PC-9 (cell line): ENCODE measurements around the gene GPSM1. TPM values are rescaled to one million over a fixed set of nuclear protein-coding genes. Genes with fewer than 3 reads are reported as not detected.

Experiments used
- BruUV-seq: library from RNA; stranded (reverse); fragments of 400-500 nt; replicated peaks from 2 replicates; lab custom pipeline; 2021; lab: Mats Ljungman, UMichigan
- CTCF ChIA-PET: fragments of 300-600 bp; sonication (Branson Sonifier 250); formaldehyde crosslinking; loops from one replicate; lab custom pipeline; 2022; ENCODE audit warnings: antibody characterized with exemption; lab: Charles Lee
- POLR2A ChIA-PET: fragments of 300-600 bp; sonication (Branson Sonifier 250); formaldehyde crosslinking; loops from one replicate; lab custom pipeline; 2022; ENCODE audit warnings: antibody characterized with exemption; ENCODE audit not compliant: unreplicated experiment; lab: Charles Lee
- DNase-seq, 2 experiments: peaks; one replicate each; pipeline versions ENCODE4 v3.0.0 to v3.0.0-alpha.2; 2015 to 2022; ENCODE audit warnings: mixed read lengths in 1 of 2
- H2AFZ ChIP-seq: fragments of 200-600 bp; sonication (generic); 2 replicates; pipeline ENCODE4 v1.8.1; 2017; ENCODE audit warnings: antibody characterized with exemption
- H3F3A ChIP-seq: fragments of 200-600 bp; sonication (generic); 2 replicates; pipeline ENCODE4 v1.8.1; 2017; ENCODE audit warnings: antibody characterized with exemption, mild to moderate bottlenecking, low read depth; ENCODE audit not compliant: insufficient read depth
- H3K27ac ChIP-seq: fragments of 200-600 bp; sonication (generic); 2 replicates; pipeline ENCODE4 v1.6.1; 2016; ENCODE audit warnings: mixed run types
- H3K27me3 ChIP-seq: fragments of 200-600 bp; sonication (generic); 2 replicates; pipeline ENCODE4 v1.6.1; 2016; ENCODE audit warnings: low read depth, mixed run types; ENCODE audit not compliant: insufficient read depth
- H3K36me3 ChIP-seq: fragments of 200-600 bp; sonication (generic); 2 replicates; pipeline ENCODE4 v1.6.1; 2016; ENCODE audit warnings: low read depth, mixed run types
- H3K4me1 ChIP-seq: fragments of 200-600 bp; sonication (generic); replicated peaks from 2 replicates; pipeline ENCODE4 v1.6.1; 2016; ENCODE audit warnings: mixed run types; ENCODE audit not compliant: insufficient read depth
- H3K4me2 ChIP-seq: fragments of 200-600 bp; sonication (generic); 2 replicates; pipeline ENCODE4 v1.6.1; 2017; ENCODE audit warnings: mixed run types
- H3K4me3 ChIP-seq: fragments of 200-600 bp; sonication (generic); 2 replicates; pipeline ENCODE4 v1.6.1; 2016; ENCODE audit warnings: mixed run types
- H3K79me2 ChIP-seq: fragments of 200-600 bp; sonication (generic); 2 replicates; pipeline ENCODE4 v1.6.1; 2017; ENCODE audit warnings: low read depth, mixed run types
- H3K9me2 ChIP-seq: fragments of 200-600 bp; sonication (generic); 2 replicates; pipeline ENCODE4 v1.8.1; 2017; ENCODE audit warnings: mild to moderate bottlenecking; ENCODE audit not compliant: insufficient read depth
- H3K9me3 ChIP-seq: fragments of 200-600 bp; sonication (generic); 2 replicates; pipeline ENCODE4 v1.8.1; 2016; ENCODE audit warnings: low read depth; ENCODE audit not compliant: insufficient read depth
- H4K20me1 ChIP-seq: fragments of 200-600 bp; sonication (generic); 2 replicates; pipeline ENCODE4 v1.8.1; 2017; ENCODE audit not compliant: insufficient read depth
- EZH2 ChIP-seq: fragments of 200-600 bp; sonication (generic); IDR thresholded peaks from 2 replicates; pipeline ENCODE4 v1.8.0; 2017; ENCODE audit warnings: antibody characterized with exemption, low read depth
- intact Hi-C: fragments of 100-400 bp; cut with micrococcal nuclease; formaldehyde crosslinking; loops from one replicate; pipeline ENCODE4 v1.10.0; 2022; ENCODE audit not compliant: unreplicated experiment
- total RNA-seq: library from RNA; stranded (reverse); gene quantifications from 2 replicates; pipeline ENCODE4 v1.2.3, GENCODE V29; 2021
- TF ChIP-seq, protein P1 (sequence below): fragments of 200-600 bp; sonication (generic); conservative IDR thresholded peaks from 2 replicates; pipeline ENCODE4 v1.6.1; 2017; ENCODE audit warnings: mixed run types, antibody characterized with exemption, mild to moderate bottlenecking, moderate library complexity

Gene GPSM1
- total RNA-seq, 1 experiment from 2014 or later: 5.5 TPM

DNA sequence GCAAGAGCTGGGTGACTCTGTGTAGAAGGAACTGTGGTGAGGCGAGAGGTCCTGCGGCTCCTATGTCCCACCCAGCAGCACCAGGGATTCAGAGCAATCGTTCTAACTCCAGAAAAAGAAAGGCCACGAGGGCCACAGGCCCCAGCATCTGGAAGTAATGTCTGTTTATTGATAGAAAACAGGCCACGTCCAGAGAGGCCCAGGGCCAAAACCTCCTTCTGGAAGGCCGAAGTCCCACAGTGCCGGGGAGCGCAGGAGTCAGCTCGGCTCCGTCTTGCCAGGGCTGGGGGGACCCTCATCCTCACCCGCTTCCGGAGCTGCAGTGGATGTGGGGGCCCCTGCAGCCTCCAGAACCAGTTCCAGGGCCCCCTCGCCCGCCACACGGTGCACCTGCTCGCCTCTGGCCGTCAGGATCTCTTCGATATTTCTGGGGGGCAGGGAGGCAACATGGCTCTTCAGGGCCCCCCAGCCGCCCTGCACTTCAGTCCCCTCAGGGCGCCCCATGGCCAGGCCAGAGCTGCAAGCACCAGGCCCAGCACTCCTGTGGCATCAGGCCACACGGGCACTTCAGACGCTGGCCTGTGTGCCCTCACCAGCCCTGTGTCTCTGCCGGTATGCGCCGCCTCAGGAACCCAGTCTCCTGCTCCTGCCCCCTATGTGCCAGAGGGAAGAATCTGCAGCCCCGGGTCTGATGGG, 34.6 kb downstream of the GPSM1 start:
- Histone ChIP-seq H2AFZ (no peak overlapping the region), H3K9me3 (no peaks in the 10 kb centered on the region), H3K9me2 (no peaks in the 10 kb centered on the region), H3K79me2 (peaks cover 5% of the 10 kb centered on the region; the same call in 1 of the 2 replicates), H3K4me3 (no peak overlapping the region), H3K4me2 (no peak overlapping the region), H3F3A (no peaks in the 10 kb centered on the region), H4K20me1 (no peaks in the 10 kb centered on the region), H3K27me3 (no peaks in the 10 kb centered on the region), H3K4me1 (peaks cover 12% of the 10 kb centered on the region), H3K27ac (no peak overlapping the region), H3K36me3 (no peaks in the 10 kb centered on the region)
- ChIA-PET CTCF (interaction anchor here (0.5 kb wide), 1 partner anchor 265 kb away, joined by 4 read pairs; no protein-coding TSS in a partner anchor), POLR2A (interaction anchor here (0.6 kb wide), 1 partner anchor 616 kb away, joined by 10 read pairs; no protein-coding TSS in a partner anchor)
- intact Hi-C loops: no loop called here
- DNase-seq: no peak
- no TSS peak for BruUV-seq
- TF ChIP-seq, protein P1, sequence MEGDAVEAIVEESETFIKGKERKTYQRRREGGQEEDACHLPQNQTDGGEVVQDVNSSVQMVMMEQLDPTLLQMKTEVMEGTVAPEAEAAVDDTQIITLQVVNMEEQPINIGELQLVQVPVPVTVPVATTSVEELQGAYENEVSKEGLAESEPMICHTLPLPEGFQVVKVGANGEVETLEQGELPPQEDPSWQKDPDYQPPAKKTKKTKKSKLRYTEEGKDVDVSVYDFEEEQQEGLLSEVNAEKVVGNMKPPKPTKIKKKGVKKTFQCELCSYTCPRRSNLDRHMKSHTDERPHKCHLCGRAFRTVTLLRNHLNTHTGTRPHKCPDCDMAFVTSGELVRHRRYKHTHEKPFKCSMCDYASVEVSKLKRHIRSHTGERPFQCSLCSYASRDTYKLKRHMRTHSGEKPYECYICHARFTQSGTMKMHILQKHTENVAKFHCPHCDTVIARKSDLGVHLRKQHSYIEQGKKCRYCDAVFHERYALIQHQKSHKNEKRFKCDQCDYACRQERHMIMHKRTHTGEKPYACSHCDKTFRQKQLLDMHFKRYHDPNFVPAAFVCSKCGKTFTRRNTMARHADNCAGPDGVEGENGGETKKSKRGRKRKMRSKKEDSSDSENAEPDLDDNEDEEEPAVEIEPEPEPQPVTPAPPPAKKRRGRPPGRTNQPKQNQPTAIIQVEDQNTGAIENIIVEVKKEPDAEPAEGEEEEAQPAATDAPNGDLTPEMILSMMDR: no peak
- no peak for TF ChIP-seq EZH2

DNA sequence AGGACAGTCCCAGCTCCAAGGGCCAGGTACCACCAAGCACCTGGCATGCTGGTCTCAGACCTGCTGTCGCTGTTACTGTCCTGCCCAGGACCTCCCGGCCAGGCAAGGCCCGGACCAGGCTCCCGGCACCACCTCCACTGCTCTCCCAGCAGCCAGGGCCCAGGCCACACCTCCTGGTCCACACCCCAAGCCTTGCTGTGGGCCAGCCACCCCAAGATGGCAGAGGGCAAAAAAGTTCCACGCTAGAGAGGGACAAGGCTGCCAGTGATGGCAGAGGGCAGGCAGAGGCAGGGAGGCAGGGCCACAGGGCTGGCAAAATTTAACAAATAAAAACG, 35.1 kb downstream of the GPSM1 start:
- H3K4me3 ChIP-seq: no peak overlapping the region
- no peaks in the 10 kb centered on the region for H3K27me3 ChIP-seq
- H3K36me3 ChIP-seq: no peaks in the 10 kb centered on the region
- ChIA-PET CTCF (interaction anchor here (0.5 to 1.4 kb wide), 8 partner anchors 8 to 401 kb away, joined by 3 to 19 read pairs (median 5); no protein-coding TSS in a partner anchor), POLR2A (interaction anchor here (0.6 to 1.1 kb wide), 6 partner anchors 8 to 298 kb away, joined by 3 to 11 read pairs (median 5); no protein-coding TSS in a partner anchor)
- H3F3A ChIP-seq: no peaks in the 10 kb centered on the region
- peaks cover 12% of the 10 kb centered on the region for H3K4me1 ChIP-seq
- TF ChIP-seq EZH2: no peak
- TF ChIP-seq, protein P1: no peak
- peaks cover 5% of the 10 kb centered on the region; the same call in 1 of the 2 replicates for H3K79me2 ChIP-seq
- H3K9me2 ChIP-seq: no peaks in the 10 kb centered on the region
- no peak overlapping the region for H3K27ac ChIP-seq
- BruUV-seq: TSS peak; percentile 45
- DNase-seq: no peak
- no peaks in the 10 kb centered on the region for H4K20me1 ChIP-seq
- H3K4me2 ChIP-seq: peak overlapping the region; percentile 60
- H2AFZ ChIP-seq: no peak overlapping the region
- H3K9me3 ChIP-seq: no peaks in the 10 kb centered on the region
- intact Hi-C loops: no loop called here

DNA sequence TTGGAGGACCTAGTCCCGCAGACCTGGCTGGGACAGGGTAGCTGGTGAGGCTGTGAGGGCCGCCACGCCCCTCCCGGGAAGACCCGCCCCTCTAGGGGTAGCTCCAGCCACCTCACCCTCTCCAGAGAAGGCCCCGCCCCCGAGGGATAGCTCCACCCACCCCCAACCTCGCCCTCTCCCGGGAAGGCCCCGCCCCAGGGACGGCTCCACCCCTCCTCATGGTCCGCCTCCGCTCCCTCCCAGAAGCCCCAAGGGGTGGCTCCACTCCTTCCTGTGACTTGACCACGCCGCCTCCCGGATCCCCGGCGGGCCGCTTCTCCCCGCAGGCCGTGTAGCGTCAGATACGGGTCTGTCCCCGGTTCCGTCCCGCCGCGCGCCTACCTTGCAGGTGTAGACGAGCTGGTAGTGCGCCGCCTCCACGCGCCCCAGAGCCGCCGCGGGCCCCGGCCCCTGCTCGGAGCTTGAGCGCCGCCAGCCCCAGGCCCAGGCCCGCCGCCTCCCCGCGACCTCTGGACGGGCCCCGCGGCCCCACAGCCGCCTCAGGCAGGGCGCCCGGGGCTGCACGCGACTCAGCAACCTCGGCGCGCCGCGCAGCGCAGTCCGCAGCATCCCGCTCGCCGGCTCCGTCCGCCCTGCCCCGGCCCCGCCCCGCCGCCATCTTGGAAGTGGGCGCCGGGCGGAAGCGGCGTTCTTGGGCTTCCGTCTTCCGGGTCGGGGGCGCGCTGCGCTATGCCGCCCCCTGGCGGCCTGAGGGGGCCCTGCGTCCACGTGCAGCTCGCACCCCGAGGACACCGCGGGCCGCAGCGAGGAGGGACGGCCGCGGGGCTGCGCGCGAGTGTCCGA, 36.0 kb downstream of the GPSM1 start, which contains the start of gene DNLZ:
DNLZ (minus strand) TSS at position 639 of the 843 bp plus-strand sequence; CDS start at position 609, 30 bp downstream.
- no TSS peak for BruUV-seq
- H3K4me3 ChIP-seq: peak within 1 kb of the TSS; percentile 77
- peaks cover 12% of the 10 kb centered on the region for H3K4me1 ChIP-seq
- peak within 1 kb of the TSS; percentile 83 for H3K4me2 ChIP-seq
- no peaks in the 10 kb centered on the region for H3K9me3 ChIP-seq
- DNase-seq: peak; percentile 68 to 98
- peak within 1 kb of the TSS; percentile 65 for H3K27ac ChIP-seq
- intact Hi-C loops: loop anchor here (1.0 kb wide), 1 partner anchor 17 kb away; no protein-coding TSS in a partner anchor
- POLR2A ChIA-PET: interaction anchor here (0.6 to 1.1 kb wide), 14 partner anchors 8 to 832 kb away, joined by 3 to 12 read pairs (median 4); no protein-coding TSS in a partner anchor
- H3F3A ChIP-seq: no peaks in the 10 kb centered on the region
- H3K9me2 ChIP-seq: no peaks in the 10 kb centered on the region
- H4K20me1 ChIP-seq: no peaks in the 10 kb centered on the region
- CTCF ChIA-PET: interaction anchor here (0.6 to 1.4 kb wide), 9 partner anchors 9 to 400 kb away, joined by 3 to 19 read pairs (median 5); no protein-coding TSS in a partner anchor
- no peak for TF ChIP-seq EZH2
- TF ChIP-seq, protein P1: peak; percentile 90
- peak within 1 kb of the TSS; percentile 69; the same call in 1 of the 2 replicates for H2AFZ ChIP-seq
- no peaks in the 10 kb centered on the region for H3K27me3 ChIP-seq
- peaks cover 5% of the 10 kb centered on the region; the same call in 1 of the 2 replicates for H3K79me2 ChIP-seq
- H3K36me3 ChIP-seq: no peaks in the 10 kb centered on the region
